Neutrophil (primary cell): Measurements from ENCODE around the gene SLC17A9.

ENCODE experiments used
- H3K27ac ChIP-seq: fragments of 200-600 bp; sonication (generic); 2 replicates; pipeline ENCODE4 v1.5.1; 2016; ENCODE audit warnings: mild to moderate bottlenecking, moderate library complexity
- H3K27me3 ChIP-seq: fragments of 200-600 bp; sonication (generic); 2 replicates; pipeline ENCODE4 v1.6.0; 2016; ENCODE audit warnings: mild to moderate bottlenecking
- H3K36me3 ChIP-seq: fragments of 200-600 bp; sonication (generic); 2 replicates; pipeline ENCODE4 v1.5.1; 2017
- H3K4me1 ChIP-seq, 2 experiments: fragments of 200-600 bp in 1 of 2; sonication (generic) in 1 of 2; 1 replicate in 1 of 2; 2 replicates in 1 of 2; pipeline versions ENCODE4 v1.5.1 to v1.6.1; 2013 to 2016; ENCODE audit warnings: low read depth in 1 of 2, low read length in 1 of 2, mild to moderate bottlenecking in 1 of 2, moderate library complexity in 1 of 2; ENCODE audit not compliant: control insufficient read depth in 1 of 2, insufficient read depth in 1 of 2
- H3K4me3 ChIP-seq, 2 experiments: fragments of 200-600 bp in 1 of 2; sonication (generic) in 1 of 2; 1 replicate in 1 of 2; 2 replicates in 1 of 2; pipeline ENCODE4 v1.5.1; 2013 to 2016; ENCODE audit warnings: low read depth in 1 of 2, low read length in 1 of 2, mild to moderate bottlenecking in 1 of 2, moderate library complexity in 1 of 2
- H3K9me3 ChIP-seq: fragments of 200-600 bp; sonication (generic); 2 replicates; pipeline ENCODE4 v1.5.1; 2016
- TF ChIP-seq, protein P1 (sequence below): fragments of 200-600 bp; sonication (generic); IDR thresholded peaks from 2 replicates; pipeline ENCODE4 v1.5.1; 2016; ENCODE audit warnings: antibody characterized with exemption

SLC17A9 gene

GRCh38 chr20:63015662-63016361 lies 63.3 kb downstream of the SLC17A9 start:
- Histone ChIP-seq H3K9me3 (no peaks in the 10 kb centered on the region), H3K36me3 (no peaks in the 10 kb centered on the region), H3K27ac (no peak overlapping the region), H3K27me3 (peaks cover 92% of the 10 kb centered on the region), H3K4me3 (no peak overlapping the region), H3K4me1 (no peaks in the 10 kb centered on the region)
- TF ChIP-seq, protein P1, sequence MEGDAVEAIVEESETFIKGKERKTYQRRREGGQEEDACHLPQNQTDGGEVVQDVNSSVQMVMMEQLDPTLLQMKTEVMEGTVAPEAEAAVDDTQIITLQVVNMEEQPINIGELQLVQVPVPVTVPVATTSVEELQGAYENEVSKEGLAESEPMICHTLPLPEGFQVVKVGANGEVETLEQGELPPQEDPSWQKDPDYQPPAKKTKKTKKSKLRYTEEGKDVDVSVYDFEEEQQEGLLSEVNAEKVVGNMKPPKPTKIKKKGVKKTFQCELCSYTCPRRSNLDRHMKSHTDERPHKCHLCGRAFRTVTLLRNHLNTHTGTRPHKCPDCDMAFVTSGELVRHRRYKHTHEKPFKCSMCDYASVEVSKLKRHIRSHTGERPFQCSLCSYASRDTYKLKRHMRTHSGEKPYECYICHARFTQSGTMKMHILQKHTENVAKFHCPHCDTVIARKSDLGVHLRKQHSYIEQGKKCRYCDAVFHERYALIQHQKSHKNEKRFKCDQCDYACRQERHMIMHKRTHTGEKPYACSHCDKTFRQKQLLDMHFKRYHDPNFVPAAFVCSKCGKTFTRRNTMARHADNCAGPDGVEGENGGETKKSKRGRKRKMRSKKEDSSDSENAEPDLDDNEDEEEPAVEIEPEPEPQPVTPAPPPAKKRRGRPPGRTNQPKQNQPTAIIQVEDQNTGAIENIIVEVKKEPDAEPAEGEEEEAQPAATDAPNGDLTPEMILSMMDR: no peak

- Histone ChIP-seq H3K36me3 (no peaks in the 10 kb centered on the region), H3K27ac (no peak overlapping the region), H3K9me3 (no peaks in the 10 kb centered on the region), H3K4me1 (no peaks in the 10 kb centered on the region), H3K27me3 (peaks cover 92% of the 10 kb centered on the region), H3K4me3 (no peak overlapping the region)
- TF ChIP-seq, protein P1: no peak
These were observed 64.1 kb downstream of the SLC17A9 start for GRCh38 chr20:63016514-63017075.

DNA sequence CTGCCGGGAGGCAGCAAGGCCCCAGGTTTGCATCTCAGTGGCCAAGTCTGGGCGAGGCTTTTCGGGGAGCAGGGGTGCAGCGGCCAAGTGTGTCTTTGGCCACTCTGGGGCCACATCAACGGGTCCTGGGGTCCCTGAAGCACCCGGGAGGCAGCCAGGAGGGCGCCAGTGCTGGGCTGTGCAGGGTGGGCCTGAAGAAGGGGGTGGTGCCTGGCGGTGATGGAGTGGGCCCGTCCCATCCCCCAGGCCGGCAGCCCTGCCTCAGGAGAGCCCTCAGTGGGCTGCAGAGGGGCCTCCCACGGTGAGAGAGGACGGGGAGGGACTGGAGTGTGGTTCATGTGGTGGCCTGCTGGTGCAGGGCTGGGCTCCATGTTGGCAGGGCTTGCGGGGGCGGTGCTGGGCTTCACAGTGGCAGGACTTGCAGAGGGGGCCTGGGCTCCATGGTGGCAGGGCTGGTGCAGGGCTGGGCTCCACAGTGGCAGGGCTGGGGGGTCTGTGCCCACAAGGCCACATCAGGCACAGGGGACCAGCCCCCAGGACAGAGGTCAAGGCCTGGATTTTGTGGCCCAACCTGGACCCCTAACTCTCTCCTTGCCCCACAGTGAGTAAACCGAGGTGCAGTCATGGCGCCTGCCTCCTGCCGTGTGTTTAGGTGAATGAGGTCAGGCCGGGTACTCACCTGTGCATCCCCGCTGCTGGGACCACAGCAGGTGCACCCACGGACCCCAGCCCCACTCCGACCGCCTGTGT lies 64.7 kb downstream of the SLC17A9 start:
- TF ChIP-seq, protein P1: no peak

DNA sequence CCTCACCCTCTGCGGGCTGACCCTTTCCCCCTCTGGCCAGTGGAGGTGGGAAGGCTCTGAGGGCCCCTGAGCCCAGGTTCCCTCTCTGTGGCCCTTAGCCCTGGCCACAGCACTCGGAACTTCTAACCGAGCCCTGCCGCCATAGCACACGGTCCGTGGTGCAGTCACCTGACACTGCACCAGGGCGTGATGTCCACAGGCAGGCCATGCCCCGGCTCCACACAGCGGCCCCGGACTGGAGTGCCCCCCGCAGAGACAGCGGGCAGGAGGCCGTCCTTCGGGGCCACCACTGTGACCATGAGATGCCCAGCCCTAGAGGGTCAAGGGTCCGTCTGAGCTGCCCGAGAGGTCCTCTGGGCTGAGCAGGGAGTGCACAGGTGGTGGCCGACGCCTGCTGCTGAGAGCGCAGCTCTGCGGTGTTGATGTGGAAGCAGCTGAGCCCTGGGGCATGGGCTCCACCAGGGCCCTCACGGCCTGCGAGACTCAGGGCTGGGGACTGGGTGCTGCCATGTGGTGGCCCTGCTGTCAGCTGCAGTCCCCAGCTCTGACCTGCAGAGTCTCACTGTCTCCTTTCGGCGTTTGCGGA lies 65.4 kb downstream of the SLC17A9 start:
- H3K4me1 ChIP-seq: no peaks in the 10 kb centered on the region
- no peak overlapping the region for H3K4me3 ChIP-seq
- TF ChIP-seq, protein P1: no peak
- H3K36me3 ChIP-seq: no peaks in the 10 kb centered on the region
- peaks cover 92% of the 10 kb centered on the region for H3K27me3 ChIP-seq
- H3K9me3 ChIP-seq: no peaks in the 10 kb centered on the region
- no peak overlapping the region for H3K27ac ChIP-seq

More for the DNA sequence above, 64.7 kb downstream of the SLC17A9 start:
- H3K9me3 ChIP-seq: no peaks in the 10 kb centered on the region
- peaks cover 92% of the 10 kb centered on the region for H3K27me3 ChIP-seq
- no peaks in the 10 kb centered on the region for H3K36me3 ChIP-seq
- H3K4me3 ChIP-seq: no peak overlapping the region
- H3K4me1 ChIP-seq: no peaks in the 10 kb centered on the region
- H3K27ac ChIP-seq: no peak overlapping the region
